HG03457 (cell line): ENCODE results near the gene PILRB.
A peak's percentile ranks its signal among the peaks of the same experiment; 100 is the strongest.
"Not testable (repeated sequence)": the region's sequence is repeated elsewhere in the genome, so short reads cannot be mapped to it uniquely, and the experiment has no call there.

Source experiments
- ATAC-seq: cut with Tn5 transposase; IDR thresholded peaks from one replicate; pipeline ENCODE4 v1.9.1; 2021; ENCODE audit warnings: moderate number of reproducible peaks; ENCODE audit not compliant: unreplicated experiment

The PILRB gene

DNA sequence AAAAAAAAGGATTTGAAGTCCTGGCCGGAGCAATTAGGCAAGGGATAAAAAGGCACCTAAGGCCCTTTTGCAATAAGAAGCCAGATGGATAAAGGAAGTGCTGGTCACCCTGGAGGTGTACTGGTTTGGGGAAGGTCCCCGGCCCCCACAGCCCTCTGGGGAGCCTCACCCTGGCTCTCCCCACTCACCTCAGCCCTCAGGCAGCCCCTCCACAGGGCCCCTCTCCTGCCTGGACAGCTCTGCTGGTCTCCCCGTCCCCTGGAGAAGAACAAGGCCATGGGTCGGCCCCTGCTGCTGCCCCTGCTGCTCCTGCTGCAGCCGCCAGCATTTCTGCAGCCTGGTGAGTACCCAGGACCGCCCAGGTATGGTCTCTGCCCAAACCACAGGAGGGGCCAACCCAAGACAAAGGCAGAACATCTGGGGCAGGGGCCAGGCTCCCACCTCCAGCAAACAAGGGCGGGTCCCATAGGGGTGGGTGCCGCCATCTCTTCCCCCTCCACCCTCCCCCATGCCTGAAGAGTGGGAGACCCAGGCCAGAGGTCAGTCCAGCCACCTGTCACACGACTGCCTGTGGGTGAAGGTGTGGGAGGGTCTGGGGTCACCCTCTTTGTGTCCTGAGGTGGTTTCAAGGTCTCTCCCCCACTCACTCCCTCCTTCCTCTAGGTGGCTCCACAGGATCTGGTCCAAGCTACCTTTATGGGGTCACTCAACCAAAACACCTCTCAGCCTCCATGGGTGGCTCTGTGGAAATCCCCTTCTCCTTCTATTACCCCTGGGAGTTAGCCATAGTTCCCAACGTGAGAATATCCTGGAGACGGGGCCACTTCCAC, at the start of gene PILRB:
PILRB (plus strand) TSS at position 91 of the 830 bp plus-strand sequence; CDS start at position 277, 186 bp downstream.
- no peak for ATAC-seq

DNA sequence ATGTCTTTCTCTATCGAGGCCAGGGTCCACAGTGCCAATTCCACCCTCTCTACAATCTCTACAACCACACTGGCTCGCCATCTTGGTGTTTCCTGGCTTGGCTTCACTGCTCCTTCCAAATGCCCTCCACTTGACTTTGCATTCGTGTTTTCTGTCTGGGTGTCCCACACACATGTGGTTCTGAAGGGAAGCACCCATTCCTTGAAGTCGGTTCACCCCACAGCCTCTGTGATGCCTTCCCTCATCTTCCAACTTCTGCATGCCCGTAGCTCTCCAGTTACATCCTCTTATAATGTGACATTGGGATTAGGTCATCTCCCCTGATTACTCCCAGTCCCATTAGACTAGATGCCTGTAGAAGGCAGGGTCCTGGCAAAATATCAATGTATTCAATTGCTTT, 39.6 kb upstream of the PILRB start:
- not testable (repeated sequence) for ATAC-seq

DNA sequence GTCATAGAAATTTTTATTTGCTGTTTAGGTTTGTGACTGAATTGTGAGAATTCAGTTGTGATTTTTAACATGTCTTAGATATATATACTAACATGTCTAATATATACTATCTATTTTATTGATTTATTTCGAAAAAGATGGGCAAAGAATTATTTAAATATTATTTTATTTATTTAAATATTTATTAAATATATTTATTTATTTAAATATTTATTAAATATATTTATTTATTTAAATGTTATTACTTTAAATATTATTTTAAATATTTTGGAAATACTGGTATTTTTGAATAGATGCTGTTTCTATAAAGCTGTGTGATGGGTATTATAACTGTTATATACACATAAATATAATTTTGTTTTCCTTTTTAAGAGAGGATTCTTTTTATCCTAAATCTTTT, 36.3 kb upstream of the PILRB start:
- ATAC-seq = not testable (repeated sequence)

DNA sequence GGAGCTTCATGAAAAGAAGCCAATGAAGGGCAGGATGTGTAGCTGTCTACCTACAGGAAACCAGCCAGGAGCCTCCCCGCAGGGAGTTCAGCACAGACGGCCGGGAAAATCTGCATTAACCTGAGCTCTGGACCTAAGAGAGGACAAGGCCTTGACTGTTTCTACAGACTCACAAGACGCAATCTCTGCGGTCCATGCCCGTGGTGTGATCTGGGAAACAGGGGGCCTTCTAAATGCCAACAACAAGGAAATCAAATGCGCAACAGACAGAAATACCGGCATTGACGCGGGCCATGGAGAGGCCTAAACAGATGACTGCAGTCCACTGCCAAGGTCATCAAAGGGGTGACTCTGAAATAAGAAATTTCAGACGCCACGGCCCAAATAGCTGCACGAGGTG, 33.7 kb upstream of the PILRB start:
- not testable (repeated sequence) for ATAC-seq

DNA sequence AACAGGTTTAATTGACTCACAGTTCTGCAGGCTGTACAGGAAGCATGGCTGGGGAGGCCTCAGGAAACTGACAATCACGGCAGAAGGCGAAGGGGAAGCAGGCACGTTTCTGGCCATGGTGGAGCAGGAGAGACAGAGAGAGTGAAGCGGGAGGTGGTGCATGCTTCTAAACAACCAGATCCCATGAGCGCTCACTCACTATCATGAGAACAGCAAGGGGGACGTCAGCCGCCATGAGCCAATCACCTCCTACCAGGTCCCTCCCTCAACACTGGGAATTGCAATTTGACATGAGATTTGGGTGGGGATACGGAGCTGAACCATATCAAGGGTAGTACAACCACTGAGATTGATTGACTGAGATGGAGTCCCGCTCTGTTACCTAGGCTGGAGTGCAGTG, 32.2 kb upstream of the PILRB start:
- ATAC-seq = not testable (repeated sequence)

DNA sequence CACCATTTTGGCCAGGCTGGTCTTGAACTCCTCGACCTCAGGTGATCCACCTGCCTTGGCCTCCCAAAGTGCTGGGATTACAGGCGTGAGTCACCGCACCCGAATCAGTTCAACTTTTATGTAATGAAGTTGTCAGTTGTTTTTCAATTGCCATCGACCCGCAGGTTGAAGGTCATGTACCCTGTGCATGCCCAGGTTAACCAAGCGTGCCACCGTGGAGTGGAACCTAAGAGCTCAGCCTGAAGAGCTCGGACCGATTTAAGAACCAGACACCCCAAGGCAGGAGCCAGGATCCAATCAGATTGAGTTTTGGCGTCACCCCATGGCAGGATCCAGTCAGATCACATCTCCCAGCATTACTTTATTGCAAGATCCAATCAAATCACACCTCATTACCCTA, 31.0 kb upstream of the PILRB start:
- ATAC-seq = not testable (repeated sequence)

DNA sequence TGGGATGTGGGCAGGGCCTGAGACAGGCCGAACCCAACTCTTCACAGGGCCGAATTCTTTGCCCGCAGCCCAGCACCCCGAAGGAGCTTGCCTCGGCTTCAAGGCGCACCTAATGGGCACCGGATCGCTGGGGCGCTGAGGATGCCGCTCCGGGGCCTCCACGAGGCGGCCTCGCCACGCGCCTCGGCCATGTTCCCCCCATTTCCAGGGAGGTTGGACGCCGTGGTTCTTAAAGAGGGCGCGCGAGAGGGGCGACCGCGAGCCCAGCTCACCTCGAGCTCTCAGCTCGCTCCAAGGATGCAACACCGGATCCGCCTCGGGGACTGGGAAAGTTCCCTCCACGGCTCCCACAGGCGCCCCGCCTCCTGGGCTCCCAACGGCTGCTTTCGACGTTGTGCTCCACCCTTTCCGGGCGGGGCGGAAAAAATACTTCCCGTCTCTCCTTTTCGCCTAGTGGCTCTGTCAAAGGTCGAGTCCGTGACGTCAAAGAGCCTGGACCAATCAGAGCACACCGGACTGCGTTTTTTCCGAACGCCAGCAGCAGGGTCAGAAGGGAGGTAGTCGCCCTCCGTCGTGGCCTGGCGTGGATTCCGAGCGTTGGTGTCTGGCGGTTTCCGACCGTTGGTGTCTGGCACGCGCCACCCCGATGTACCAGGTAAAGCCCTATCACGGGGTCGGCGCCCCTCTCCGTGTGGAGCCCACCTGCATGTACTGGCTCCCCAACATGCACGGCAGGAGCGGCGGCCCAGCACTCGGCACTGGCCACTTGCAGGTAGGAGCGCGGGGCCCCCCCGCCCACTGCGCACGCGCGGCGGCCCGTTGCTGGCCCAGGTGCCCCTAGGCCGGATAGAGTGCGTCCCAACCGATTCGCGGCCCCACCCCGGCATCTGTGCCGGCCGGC, 22.1 kb upstream of the PILRB start:
- ATAC-seq = peak; percentile 87

DNA sequence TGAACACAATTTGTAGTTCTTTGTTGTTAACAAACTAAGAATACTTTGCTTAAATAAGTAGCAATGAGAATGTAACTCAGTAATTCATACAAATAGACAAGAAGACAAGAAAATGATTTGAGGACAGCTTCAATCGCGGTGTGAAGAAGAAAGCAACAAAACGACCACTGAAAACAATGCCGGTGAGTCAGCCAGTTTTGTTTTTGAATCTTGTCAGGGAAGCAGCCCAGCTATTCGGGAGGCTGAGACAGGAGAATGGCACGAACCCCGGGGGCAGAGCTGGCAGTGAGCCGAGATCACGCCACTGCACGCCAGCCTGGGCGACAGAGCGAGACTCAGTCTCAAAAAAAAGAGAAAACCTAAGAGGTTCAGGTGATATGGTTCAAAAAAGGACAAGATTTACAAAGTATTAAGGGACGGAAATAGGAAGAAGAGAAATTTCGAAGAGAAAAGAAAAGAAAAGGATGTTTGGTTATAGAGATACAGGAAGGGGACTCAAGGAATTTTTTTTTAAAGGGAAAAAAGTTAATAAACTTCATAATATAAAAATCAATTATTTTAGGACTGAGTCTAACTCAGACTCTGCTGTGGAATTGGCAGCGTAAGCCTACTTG, 19.7 kb upstream of the PILRB start:
- ATAC-seq = not testable (repeated sequence)

DNA sequence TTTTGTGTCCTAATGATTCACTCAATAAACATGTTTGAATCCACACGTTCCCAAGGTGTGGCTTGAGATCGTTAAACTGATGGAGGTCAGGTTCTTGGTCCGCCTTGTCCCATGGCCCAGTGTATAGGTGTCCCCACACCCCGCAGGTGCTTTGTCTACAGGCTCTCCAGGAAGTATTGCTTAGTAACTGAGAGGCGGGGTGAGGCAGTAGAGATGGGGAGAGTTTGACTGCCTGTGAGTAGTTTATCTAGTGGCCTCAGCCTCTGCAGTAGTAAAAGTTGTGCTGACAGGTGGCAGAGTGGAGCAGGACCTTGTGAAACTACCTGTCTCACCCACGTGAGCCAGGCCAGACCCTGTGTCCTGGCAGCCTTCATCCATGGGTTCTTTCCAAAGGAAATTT, 16.6 kb upstream of the PILRB start:
- not testable (repeated sequence) for ATAC-seq

DNA sequence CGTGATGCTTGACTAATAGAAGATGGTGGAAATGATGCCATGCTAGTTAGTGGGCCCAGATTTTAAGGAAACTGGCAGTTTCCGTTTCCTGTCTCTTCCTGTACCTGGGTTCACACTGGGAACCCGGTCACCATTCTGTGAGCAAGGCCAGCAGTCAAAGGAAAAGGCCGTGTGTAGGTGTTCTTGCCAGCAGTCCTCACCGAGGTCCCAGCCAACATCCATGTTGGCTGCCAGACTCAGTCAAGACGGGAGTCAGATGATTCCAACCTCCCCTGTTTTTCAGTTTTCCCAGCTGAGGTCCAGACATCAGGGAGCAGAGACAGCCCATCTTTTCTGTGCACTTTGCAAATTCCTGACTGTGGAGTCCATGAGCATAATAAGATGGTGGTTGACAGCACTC, 15.2 kb upstream of the PILRB start:
- no peak for ATAC-seq

DNA sequence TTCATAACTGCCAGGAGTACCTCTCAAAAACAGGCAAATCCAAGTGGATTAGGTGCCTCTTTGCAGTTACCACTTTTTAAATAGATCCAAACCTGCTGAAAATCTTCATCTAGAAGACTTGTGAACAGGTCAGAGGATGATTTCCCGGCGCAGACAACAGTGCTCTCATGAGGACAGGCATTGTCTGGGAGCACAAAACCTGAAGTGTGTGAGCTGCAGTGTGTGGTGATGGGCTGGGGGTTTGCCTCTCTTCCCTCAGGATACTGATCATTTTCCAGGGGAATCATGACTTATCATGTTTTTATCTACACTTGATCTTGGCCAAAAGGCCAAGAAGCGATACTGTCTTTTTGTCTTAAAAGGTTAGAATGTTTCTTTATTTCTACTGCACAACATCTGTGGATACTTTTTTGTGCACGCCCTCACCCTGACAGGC, 13.8 kb upstream of the PILRB start:
- ATAC-seq = not testable (repeated sequence)

DNA sequence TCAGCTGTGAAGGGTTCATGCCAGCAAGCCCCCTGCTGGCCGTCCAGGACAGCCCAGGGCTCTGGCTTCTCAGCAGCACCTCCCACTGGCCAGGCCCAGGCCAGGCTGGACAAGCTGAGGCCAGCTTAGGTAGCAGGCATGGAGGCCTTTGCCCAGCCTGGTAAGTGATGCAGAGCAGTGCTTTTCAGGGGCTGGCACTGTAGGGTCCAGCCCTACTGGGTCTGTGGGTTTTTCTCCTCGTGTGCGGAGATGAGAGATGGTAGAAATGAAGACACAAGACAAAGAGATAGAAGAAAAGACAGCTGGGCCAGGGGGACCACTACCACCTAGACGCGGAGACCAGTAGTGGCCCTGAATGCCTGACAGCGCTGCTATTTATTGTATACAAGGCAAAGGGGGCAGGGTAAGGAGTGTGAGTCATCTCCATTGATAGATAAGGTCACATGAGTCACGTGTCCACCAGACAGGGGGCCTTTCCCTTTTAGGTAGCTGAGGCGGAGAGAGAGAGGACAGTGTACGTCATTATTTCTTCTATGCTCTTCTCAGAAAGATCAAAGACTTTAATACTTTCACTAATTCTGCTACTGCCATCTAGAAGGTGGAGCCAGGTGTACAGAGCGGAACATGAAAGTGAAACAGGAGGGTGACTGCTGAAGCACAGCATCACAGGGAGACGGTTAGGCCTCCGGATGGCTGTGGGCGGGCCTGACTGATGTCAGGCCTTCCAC, 13.2 kb upstream of the PILRB start:
- ATAC-seq = not testable (repeated sequence)

DNA sequence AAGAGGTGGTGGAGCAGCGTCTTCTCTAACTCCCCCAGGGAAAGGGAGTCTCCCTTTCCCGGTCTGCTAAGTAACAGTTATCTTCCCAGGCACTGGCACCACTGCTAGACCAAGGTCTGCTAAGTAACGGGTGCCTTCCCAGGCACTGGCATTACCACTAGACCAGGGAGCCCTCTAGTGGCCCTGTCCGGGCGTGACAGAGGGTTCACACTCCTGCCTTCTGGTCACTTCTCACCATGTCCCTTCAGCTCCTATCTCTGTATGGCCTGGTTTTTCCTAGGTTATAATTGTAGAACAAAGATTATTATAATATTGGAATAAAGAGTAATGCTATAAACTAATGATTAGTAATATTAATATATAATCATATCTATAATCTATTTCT, 12.6 kb upstream of the PILRB start:
- ATAC-seq = not testable (repeated sequence)

DNA sequence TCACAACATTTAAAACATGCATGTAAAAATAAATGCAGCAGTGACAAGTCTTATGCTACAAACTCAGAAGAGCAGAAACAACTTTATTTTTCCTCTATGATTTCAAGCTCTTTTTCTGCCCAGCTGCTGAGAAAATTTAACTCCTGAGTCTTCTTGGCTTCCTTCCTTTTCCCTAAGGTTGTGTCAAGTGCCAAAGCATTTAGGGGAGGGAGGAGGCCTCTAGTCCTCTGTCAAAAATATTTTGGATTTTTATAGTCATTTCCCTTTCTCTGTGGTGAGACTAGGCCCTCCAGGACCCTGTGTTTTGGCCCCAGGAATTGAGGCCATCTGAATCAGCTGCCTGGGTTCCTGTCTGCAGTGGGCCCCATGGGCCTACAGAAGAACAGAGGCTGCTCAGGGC, 11.0 kb upstream of the PILRB start:
- ATAC-seq = no peak

DNA sequence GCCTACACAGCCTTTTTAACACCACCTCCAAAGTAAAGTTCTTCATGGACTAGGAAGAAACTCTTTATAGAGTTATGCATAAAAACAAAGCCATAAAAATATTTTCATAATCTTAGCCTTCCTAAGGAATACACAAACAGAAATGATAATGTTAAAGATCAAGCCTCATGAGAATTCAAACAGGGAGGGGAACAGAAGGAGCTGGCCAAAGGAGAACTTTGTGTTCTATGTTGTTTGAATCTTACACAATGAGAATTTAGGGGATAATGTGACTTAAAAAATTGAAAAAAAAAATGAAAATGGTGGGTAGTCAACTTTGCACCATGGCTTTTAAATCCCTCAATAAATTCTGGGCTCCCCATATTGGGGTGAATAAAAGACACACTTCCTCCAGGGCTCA, 9.1 kb upstream of the PILRB start:
- ATAC-seq = no peak

DNA sequence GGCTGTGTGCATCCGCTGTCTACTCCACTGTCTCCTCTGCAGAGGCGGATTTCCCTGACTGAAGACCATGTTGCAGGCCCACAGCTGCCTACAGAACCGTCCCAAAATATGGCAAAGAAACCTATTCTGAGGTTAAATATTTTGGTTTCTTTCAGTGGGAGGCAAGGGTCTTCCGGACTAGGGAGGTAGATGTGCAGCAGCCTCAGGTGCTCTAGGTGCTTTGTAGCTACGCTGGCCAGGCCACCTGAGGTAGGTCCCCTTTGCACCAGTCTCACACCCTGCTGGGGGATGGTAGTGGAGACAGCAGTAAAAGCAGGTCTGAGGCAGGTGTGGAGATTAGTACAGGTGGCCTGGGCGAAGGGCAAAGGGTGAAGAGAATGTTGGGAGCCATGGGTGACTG, 8.2 kb upstream of the PILRB start:
- ATAC-seq = no peak

DNA sequence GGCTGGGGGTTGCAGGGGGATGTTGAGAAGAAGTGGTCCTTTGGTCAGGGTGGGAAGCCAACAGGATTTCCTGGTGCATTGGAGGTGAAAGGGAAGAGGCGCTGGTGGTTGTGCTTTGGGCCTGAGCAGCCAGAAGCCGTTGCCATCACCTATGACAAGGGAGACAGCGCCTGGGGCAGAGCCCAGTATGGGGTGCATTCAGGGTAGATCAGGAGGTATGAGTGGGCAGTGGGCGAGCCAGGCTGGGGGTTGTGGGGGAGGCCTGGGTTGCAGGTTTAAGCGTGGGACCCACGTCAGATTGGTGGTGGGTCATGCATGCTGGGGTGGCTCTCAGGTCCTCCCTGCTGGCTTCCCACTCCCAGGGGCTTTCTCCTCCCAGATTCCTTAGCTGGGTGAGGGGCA, 6.3 kb upstream of the PILRB start:
- no peak for ATAC-seq

DNA sequence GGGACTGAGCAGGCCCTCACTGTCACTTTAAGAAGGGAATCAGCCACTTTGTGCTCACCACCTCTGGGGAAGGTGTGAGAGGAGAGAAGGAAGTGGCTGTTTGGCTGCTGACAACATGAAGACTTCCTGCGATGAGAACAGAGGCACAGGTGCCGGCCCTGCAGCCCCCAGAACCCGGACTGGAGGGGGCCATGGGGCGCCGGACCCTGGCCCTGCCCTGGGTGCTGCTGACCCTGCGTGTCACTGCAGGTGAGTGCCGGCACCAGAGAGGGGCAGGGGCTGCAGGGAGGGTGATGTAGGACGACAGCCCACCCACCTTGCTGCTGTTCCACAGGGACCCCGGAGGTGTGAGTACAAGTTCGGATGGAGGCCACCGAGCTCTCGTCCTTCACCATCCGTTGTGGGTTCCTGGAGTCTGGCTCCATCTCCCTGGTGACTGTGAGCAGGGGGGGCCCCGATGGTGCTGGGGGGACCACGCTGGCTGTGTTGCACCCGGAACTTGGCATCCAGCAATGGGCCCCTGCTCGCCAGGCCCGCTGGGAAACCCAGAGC, 5.6 kb upstream of the PILRB start:
- not testable (repeated sequence) for ATAC-seq

DNA sequence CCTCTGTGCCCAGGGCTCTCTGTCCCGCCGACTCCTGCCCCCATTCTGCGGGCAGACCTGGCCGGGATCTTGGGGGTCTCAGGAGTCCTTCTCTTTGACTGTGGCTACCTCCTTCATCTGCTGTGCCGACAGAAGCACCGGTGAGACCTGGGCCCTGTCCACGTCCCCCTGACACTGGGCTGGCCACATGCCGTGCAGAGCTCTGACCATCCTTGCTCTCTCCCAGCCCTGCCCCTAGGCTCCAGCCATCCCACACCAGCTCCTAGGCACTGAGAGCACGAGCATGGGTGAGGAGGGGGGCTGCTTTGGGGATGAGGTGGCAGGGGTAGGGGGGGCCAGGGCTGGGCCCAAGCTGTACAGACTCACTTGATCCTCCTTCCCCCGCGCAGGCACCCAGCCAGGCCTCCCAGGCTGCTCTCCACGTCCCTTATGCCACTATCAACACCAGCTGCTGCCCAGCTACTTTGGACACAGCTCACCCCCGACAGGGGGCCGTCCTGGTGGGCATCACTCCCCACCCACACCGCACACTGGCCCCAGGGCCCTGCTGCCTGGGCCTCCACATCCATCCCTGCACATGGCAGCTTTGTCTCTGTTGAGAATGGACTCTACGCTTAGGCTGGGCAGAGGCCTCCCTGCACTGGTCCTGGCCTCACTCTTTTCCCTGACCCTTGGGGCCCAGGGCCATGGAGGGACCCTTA, 4.8 kb upstream of the PILRB start:
- no peak for ATAC-seq
